Measurements from ENCODE around the gene SALL1. TPM values are rescaled to one million over a fixed set of nuclear protein-coding genes. Genes with fewer than 3 reads are reported as not detected.

SALL1 gene
- total RNA-seq, 1 experiment from 2014 or later = not detected

DNA sequence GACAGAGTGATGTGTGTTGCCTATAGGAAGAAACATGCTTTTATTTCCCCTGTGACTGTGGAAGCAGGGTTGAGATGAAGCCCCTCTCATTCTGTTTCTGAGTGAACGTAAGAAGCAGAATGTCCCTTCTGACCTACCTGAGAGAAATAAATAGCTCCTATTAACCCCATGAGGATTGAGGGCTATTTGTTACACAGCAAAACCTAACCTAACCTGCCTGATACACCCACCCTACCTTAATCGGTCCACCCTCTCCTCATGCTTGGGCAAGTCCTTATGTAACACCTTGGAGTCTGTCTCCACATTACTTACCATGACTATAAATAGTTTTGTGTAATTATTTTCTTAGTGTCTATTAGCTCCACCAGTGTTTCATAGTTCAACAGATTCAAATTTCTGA is 41.9 kb downstream of the SALL1 start:
- Histone ChIP-seq H4K20me1 (ENCODE audit: insufficient read depth) (no peaks in the 10 kb centered on the region), H3K36me3 (ENCODE audit: control insufficient read depth in 1 of 2, insufficient read depth in 2 of 2, low read length in 2 of 2) (no peaks in the 10 kb centered on the region), H3K27ac (ENCODE audit: low read depth, low read length) (no peak overlapping the region), H3K27me3 (ENCODE audit: insufficient read depth, low read length) (no peaks in the 10 kb centered on the region), H3K9ac (ENCODE audit: low read length) (no peak overlapping the region), H3K9me3 (ENCODE audit: control insufficient read depth in 1 of 2, insufficient read depth in 1 of 2, low read depth in 1 of 2, low read length in 2 of 2) (no peaks in the 10 kb centered on the region), H3K4me3 (replicated peaks in 1 of 2; ENCODE audit: low read depth in 1 of 2, low read length in 2 of 2) (no peak overlapping the region), H3K9me2 (ENCODE audit: insufficient read depth) (no peaks in the 10 kb centered on the region), H3K4me1 (ENCODE audit: control insufficient read depth in 1 of 2, insufficient read depth in 2 of 2, low read length in 2 of 2) (no peaks in the 10 kb centered on the region), H3K4me2 (ENCODE audit: low read length) (no peak overlapping the region), H2AFZ (ENCODE audit: low read depth, low read length, poor library complexity, severe bottlenecking) (no peak overlapping the region), H3K79me2 (ENCODE audit: insufficient read depth, low read length) (no peaks in the 10 kb centered on the region)
- ATAC-seq (no peak), DNase-seq (ENCODE audit: low read depth, low spot score) (no peak)
- ChIA-PET CTCF (no interaction called here), RAD21 (ENCODE audit: low non-redundant PET in 1 of 2, low total read pairs in 2 of 2, uncharacterized antibody in 2 of 2, unreplicated experiment in 2 of 2) (no interaction called here), POLR2A (no interaction called here)
- intact Hi-C loops (cut with micrococcal nuclease) = no loop called here
- TF ChIP-seq POLR2AphosphoS5 (IDR thresholded peaks at IDR 0.05; ENCODE audit: low read depth, low read length) (no peak), POLR2A (IDR thresholded peaks at IDR 0.05; ENCODE audit: borderline replicate concordance, extremely low read depth, insufficient read depth, insufficient read length) (no peak), ZFX (IDR thresholded peaks at IDR 0.05) (no peak), CEBPB (IDR thresholded peaks at IDR 0.05; ENCODE audit: low read depth) (no peak)
- no TSS peak for BruUV-seq (replicated peaks)

DNA sequence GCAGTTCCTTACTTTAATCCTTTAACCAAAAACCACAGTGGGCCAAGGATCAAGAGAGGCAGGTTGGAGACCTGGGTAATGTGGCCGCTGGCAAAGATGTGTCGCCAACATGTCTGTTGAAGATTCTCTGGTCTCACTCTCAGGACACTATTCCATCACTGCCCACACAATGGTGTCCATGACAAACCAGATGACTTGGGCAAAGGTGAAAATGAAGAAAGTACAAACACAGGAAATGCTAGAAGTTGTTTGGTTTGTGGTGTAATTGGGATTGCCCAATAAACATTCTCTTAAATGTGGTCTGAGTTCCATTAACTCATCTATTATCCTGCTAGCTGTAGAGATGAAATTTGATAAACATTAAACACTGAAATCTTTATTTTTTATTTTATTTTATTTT is 43.3 kb downstream of the SALL1 start:
- DNase-seq (ENCODE audit: low read depth, low spot score) (no peak), ATAC-seq (no peak)
- H3K9me3 ChIP-seq (ENCODE audit: control insufficient read depth in 1 of 2, insufficient read depth in 1 of 2, low read depth in 1 of 2, low read length in 2 of 2) = no peaks in the 10 kb centered on the region
- H3K4me3 ChIP-seq (replicated peaks in 1 of 2; ENCODE audit: low read depth in 1 of 2, low read length in 2 of 2) = no peak overlapping the region
- no peaks in the 10 kb centered on the region for H3K79me2 ChIP-seq (ENCODE audit: insufficient read depth, low read length)
- no peaks in the 10 kb centered on the region for H4K20me1 ChIP-seq (ENCODE audit: insufficient read depth)
- H3K36me3 ChIP-seq (ENCODE audit: control insufficient read depth in 1 of 2, insufficient read depth in 2 of 2, low read length in 2 of 2) = no peaks in the 10 kb centered on the region
- BruUV-seq (replicated peaks) = no TSS peak
- no peaks in the 10 kb centered on the region for H3K27me3 ChIP-seq (ENCODE audit: insufficient read depth, low read length)
- H3K4me1 ChIP-seq (ENCODE audit: control insufficient read depth in 1 of 2, insufficient read depth in 2 of 2, low read length in 2 of 2) = no peaks in the 10 kb centered on the region
- no peak overlapping the region for H3K9ac ChIP-seq (ENCODE audit: low read length)
- no peak overlapping the region for H2AFZ ChIP-seq (ENCODE audit: low read depth, low read length, poor library complexity, severe bottlenecking)
- H3K9me2 ChIP-seq (ENCODE audit: insufficient read depth) = no peaks in the 10 kb centered on the region
- intact Hi-C loops (cut with micrococcal nuclease) = no loop called here
- RAD21 ChIA-PET (ENCODE audit: low non-redundant PET in 1 of 2, low total read pairs in 2 of 2, uncharacterized antibody in 2 of 2, unreplicated experiment in 2 of 2) = no interaction called here
- no peak overlapping the region for H3K27ac ChIP-seq (ENCODE audit: low read depth, low read length)
- CTCF ChIA-PET = no interaction called here
- TF ChIP-seq ELF1 (IDR thresholded peaks at IDR 0.05; ENCODE audit: borderline replicate concordance, low read depth) (no peak), SRF (IDR thresholded peaks at IDR 0.05; ENCODE audit: low read depth) (no peak), TCF7L2 (IDR thresholded peaks at IDR 0.05; ENCODE audit: borderline replicate concordance, extremely low read depth, insufficient read depth, insufficient read length) (no peak), EZH2 (IDR thresholded peaks at IDR 0.05) (no peak), POLR2A (IDR thresholded peaks at IDR 0.05; ENCODE audit: borderline replicate concordance, extremely low read depth, insufficient read depth, insufficient read length) (no peak), SP1 (IDR thresholded peaks at IDR 0.05; ENCODE audit: low read depth) (no peak), JUND (IDR thresholded peaks at IDR 0.05) (no peak), ZFX (IDR thresholded peaks at IDR 0.05) (no peak), ZNF274 (IDR thresholded peaks at IDR 0.05; ENCODE audit: low read depth, low read length) (no peak), EZH2phosphoT487 (IDR thresholded peaks at IDR 0.05; ENCODE audit: borderline replicate concordance) (no peak), YY1 (IDR thresholded peaks at IDR 0.05; ENCODE audit: extremely low read depth, insufficient replicate concordance, low read depth, low read length) (no peak)
- H3K4me2 ChIP-seq (ENCODE audit: low read length) = no peak overlapping the region
- POLR2A ChIA-PET = no interaction called here
